ES-I3 (cell line): ENCODE results near the gene CHIC2.

Source experiments
- H3K36me3 ChIP-seq: 2 replicates; pipeline ENCODE4 v1.6.1; 2013; ENCODE audit warnings: mild to moderate bottlenecking, low read length, control low read depth, moderate library complexity; ENCODE audit not compliant: insufficient read depth
- H3K4me1 ChIP-seq: 2 replicates; pipeline ENCODE4 v1.6.1; 2013; ENCODE audit warnings: mild to moderate bottlenecking, control low read depth, low read length; ENCODE audit not compliant: insufficient read depth
- H3K9ac ChIP-seq: 2 replicates; pipeline ENCODE4 v1.6.1; 2013; ENCODE audit warnings: low read depth, mild to moderate bottlenecking, low read length, moderate library complexity
- H3K9me3 ChIP-seq: 2 replicates; pipeline ENCODE4 v1.6.1; 2013; ENCODE audit warnings: mild to moderate bottlenecking, low read length, moderate library complexity; ENCODE audit not compliant: control insufficient read depth, insufficient read depth

Gene CHIC2

GRCh38 chr4:54082168-54082567 is 17.8 kb upstream of the CHIC2 start:
- H3K9ac ChIP-seq = no peak overlapping the region
- no peaks in the 10 kb centered on the region for H3K9me3 ChIP-seq
- no peaks in the 10 kb centered on the region for H3K36me3 ChIP-seq
- no peaks in the 10 kb centered on the region for H3K4me1 ChIP-seq

GRCh38 chr4:54077812-54078211 is 13.4 kb upstream of the CHIC2 start:
- Histone ChIP-seq H3K4me1 (no peaks in the 10 kb centered on the region), H3K9me3 (no peaks in the 10 kb centered on the region), H3K9ac (no peak overlapping the region), H3K36me3 (no peaks in the 10 kb centered on the region)

- Histone ChIP-seq H3K9me3 (no peaks in the 10 kb centered on the region), H3K36me3 (no peaks in the 10 kb centered on the region), H3K9ac (no peak overlapping the region), H3K4me1 (no peaks in the 10 kb centered on the region)
Measured at GRCh38 chr4:54076673-54077072, 12.3 kb upstream of the CHIC2 start.

- no peaks in the 10 kb centered on the region for H3K36me3 ChIP-seq
- H3K9ac ChIP-seq = no peak overlapping the region
- no peaks in the 10 kb centered on the region for H3K4me1 ChIP-seq
- no peaks in the 10 kb centered on the region for H3K9me3 ChIP-seq
Measured at GRCh38 chr4:54074381-54074780, 10.0 kb upstream of the CHIC2 start.

GRCh38 chr4:54073271-54073880 is 9.0 kb upstream of the CHIC2 start:
- H3K9me3 ChIP-seq = no peaks in the 10 kb centered on the region
- no peak overlapping the region for H3K9ac ChIP-seq
- H3K4me1 ChIP-seq = no peaks in the 10 kb centered on the region
- H3K36me3 ChIP-seq = no peaks in the 10 kb centered on the region

GRCh38 chr4:54067166-54067565 is 2.8 kb upstream of the CHIC2 start:
- H3K36me3 ChIP-seq = no peaks in the 10 kb centered on the region
- H3K9me3 ChIP-seq = no peaks in the 10 kb centered on the region
- H3K9ac ChIP-seq = no peak overlapping the region
- 0 out of 2 replicates have a peak, but pooled peaks cover 5% of the 10 kb centered on the region for H3K4me1 ChIP-seq

- Histone ChIP-seq H3K9me3 (no peaks in the 10 kb centered on the region), H3K9ac (no peak overlapping the region), H3K36me3 (no peaks in the 10 kb centered on the region), H3K4me1 (peaks cover 5% of the 10 kb centered on the region; the same call in 1 of the 2 replicates)
Measured at GRCh38 chr4:54066718-54067129, 2.3 kb upstream of the CHIC2 start.

GRCh38 chr4:54066088-54066415 is 1.6 kb upstream of the CHIC2 start:
- no peaks in the 10 kb centered on the region for H3K36me3 ChIP-seq
- H3K9me3 ChIP-seq = no peaks in the 10 kb centered on the region
- H3K9ac ChIP-seq = no peak overlapping the region
- H3K4me1 ChIP-seq = peaks cover 11% of the 10 kb centered on the region; the same call in 1 of the 2 replicates

- no peaks in the 10 kb centered on the region for H3K9me3 ChIP-seq
- H3K4me1 ChIP-seq = peaks cover 11% of the 10 kb centered on the region; the same call in 1 of the 2 replicates
- no peaks in the 10 kb centered on the region for H3K36me3 ChIP-seq
- peak overlapping the region; percentile 95; the same call in 1 of the 2 replicates for H3K9ac ChIP-seq
Measured at GRCh38 chr4:54065282-54066087, 1.1 kb upstream of the CHIC2 start.

- Histone ChIP-seq H3K4me1 (peaks cover 11% of the 10 kb centered on the region; the same call in 1 of the 2 replicates), H3K9ac (peak overlapping the region; percentile 95), H3K36me3 (no peaks in the 10 kb centered on the region), H3K9me3 (no peaks in the 10 kb centered on the region)
Measured at GRCh38 chr4:54063737-54064316, 578 bp downstream of the CHIC2 start.

- peaks cover 11% of the 10 kb centered on the region; the same call in 1 of the 2 replicates for H3K4me1 ChIP-seq
- H3K9me3 ChIP-seq = no peaks in the 10 kb centered on the region
- peak overlapping the region; percentile 95; the same call in 1 of the 2 replicates for H3K9ac ChIP-seq
Measured at GRCh38 chr4:54063229-54063628, 1.2 kb downstream of the CHIC2 start.

GRCh38 chr4:54062392-54062791 is 2.0 kb downstream of the CHIC2 start:
- H3K9ac ChIP-seq = no peak overlapping the region
- no peaks in the 10 kb centered on the region for H3K9me3 ChIP-seq
- H3K36me3 ChIP-seq = no peaks in the 10 kb centered on the region
- peaks cover 11% of the 10 kb centered on the region; the same call in 1 of the 2 replicates for H3K4me1 ChIP-seq

More at GRCh38 chr4:54063229-54063628, 1.2 kb downstream of the CHIC2 start:
- H3K36me3 ChIP-seq = no peaks in the 10 kb centered on the region

GRCh38 chr4:54061873-54062272 is 2.5 kb downstream of the CHIC2 start:
- no peaks in the 10 kb centered on the region for H3K36me3 ChIP-seq
- H3K4me1 ChIP-seq = peaks cover 11% of the 10 kb centered on the region; the same call in 1 of the 2 replicates
- H3K9ac ChIP-seq = no peak overlapping the region
- no peaks in the 10 kb centered on the region for H3K9me3 ChIP-seq

GRCh38 chr4:54061067-54061466 is 3.3 kb downstream of the CHIC2 start:
- peaks cover 11% of the 10 kb centered on the region; the same call in 1 of the 2 replicates for H3K4me1 ChIP-seq
- no peak overlapping the region for H3K9ac ChIP-seq
- no peaks in the 10 kb centered on the region for H3K36me3 ChIP-seq
- H3K9me3 ChIP-seq = no peaks in the 10 kb centered on the region
